Panc1 (cell line): ENCODE measurements around the gene CDYL. TPM values are rescaled to one million over a fixed set of nuclear protein-coding genes. Genes with fewer than 3 reads are reported as not detected.

Source experiments
- ATAC-seq: fragments of 200-7000 bp; cut with Tn5 transposase; 2 replicates; pipeline ENCODE4 v1.9.1; 2020; ENCODE audit warnings: mild to moderate bottlenecking, moderate library complexity
- BruUV-seq: library from RNA; stranded (reverse); fragments of 400-500 nt; replicated peaks from 2 replicates; lab custom pipeline; 2021; lab: Mats Ljungman, UMichigan
- CTCF ChIA-PET: fragments of 300-600 bp; sonication (Branson Sonifier 250); formaldehyde crosslinking; loops from one replicate; lab custom pipeline; 2022; ENCODE audit warnings: antibody characterized with exemption; lab: Charles Lee
- POLR2A ChIA-PET: fragments of 300-600 bp; sonication (Branson Sonifier 250); formaldehyde crosslinking; loops from one replicate; lab custom pipeline; 2022; ENCODE audit warnings: antibody characterized with exemption; lab: Charles Lee
- DNase-seq: peaks from one replicate; pipeline ENCODE4 v3.0.0-alpha.2; 2010; ENCODE audit warnings: low read depth, low spot score
- H3K27ac ChIP-seq: 2 replicates; pipeline ENCODE4 v1.5.1; 2011; ENCODE audit warnings: mild to moderate bottlenecking, low read length, inconsistent platforms
- H3K27me3 ChIP-seq: fragments of 200-500 bp; sonication (Bioruptor generic); 2 replicates; pipeline ENCODE4 v1.6.0; 2014; ENCODE audit warnings: low read length, inconsistent platforms; ENCODE audit not compliant: control insufficient read depth, insufficient read depth
- H3K36me3 ChIP-seq: fragments of 200-500 bp; sonication (Bioruptor generic); 2 replicates; pipeline ENCODE4 v1.5.1; 2014; ENCODE audit warnings: inconsistent platforms, mild to moderate bottlenecking, low read length, moderate library complexity; ENCODE audit not compliant: control insufficient read depth, insufficient read depth
- H3K4me1 ChIP-seq: 2 replicates; pipeline ENCODE4 v1.5.1; 2011; ENCODE audit warnings: inconsistent platforms, mild to moderate bottlenecking, low read length, moderate library complexity; ENCODE audit not compliant: control insufficient read depth, insufficient read depth
- H3K4me3 ChIP-seq, 2 experiments: 2 replicates each; pipeline ENCODE4 v1.5.1; 2011 to 2012; ENCODE audit warnings: low read depth in 2 of 2, low read length in 2 of 2, mild to moderate bottlenecking in 2 of 2, inconsistent platforms in 1 of 2, moderate library complexity in 1 of 2
- H3K9me3 ChIP-seq: fragments of 200-500 bp; sonication (Bioruptor generic); 2 replicates; pipeline ENCODE4 v1.5.1; 2014; ENCODE audit warnings: low read depth, mild to moderate bottlenecking, inconsistent platforms, low read length, moderate library complexity; ENCODE audit not compliant: control insufficient read depth, insufficient read depth
- POLR2AphosphoS5 ChIP-seq: IDR thresholded peaks from 2 replicates; pipeline ENCODE4 v1.6.1; 2012; ENCODE audit warnings: mild to moderate bottlenecking, low read depth, low read length, moderate library complexity
- SIN3A ChIP-seq: IDR thresholded peaks from 2 replicates; pipeline ENCODE4 v1.6.1; 2012; ENCODE audit warnings: low read depth, mild to moderate bottlenecking, low read length, moderate library complexity, borderline replicate concordance; ENCODE audit not compliant: insufficient read depth
- TCF7L2 ChIP-seq: IDR thresholded peaks from 2 replicates; pipeline ENCODE4 v1.6.1; 2011; ENCODE audit warnings: mild to moderate bottlenecking, low read depth, low read length, inconsistent platforms
- in situ Hi-C: cut with HindIII; loops from 2 replicates; pipeline ENCODE4 v1.10.0; 2016; ENCODE audit warnings: low sequenced_read_pairs, low pct_unique_long_range_greater_than_20kb
- intact Hi-C: fragments of 100-400 bp; cut with micrococcal nuclease; formaldehyde crosslinking; loops from one replicate; pipeline ENCODE4 v1.10.0; 2022; ENCODE audit not compliant: unreplicated experiment
- total RNA-seq: library from RNA; stranded (reverse); gene quantifications from one replicate; pipeline ENCODE4 v1.2.1, GENCODE V29; 2021; ENCODE audit not compliant: unreplicated experiment
- TF ChIP-seq, protein P1 (sequence below), 2 experiments: IDR thresholded peaks; 2 replicates each; pipeline ENCODE4 v1.6.1; 2011 to 2012; ENCODE audit warnings: low read depth in 2 of 2, control low read depth in 1 of 2, low read length in 1 of 2, mild to moderate bottlenecking in 1 of 2, moderate library complexity in 1 of 2; ENCODE audit not compliant: insufficient read depth in 1 of 2
- TF ChIP-seq, protein P2 (sequence below): fragments of 450-650 bp; IDR thresholded peaks from 2 replicates; pipeline ENCODE4 v1.5.1; 2017; ENCODE audit warnings: mild to moderate bottlenecking

Gene CDYL
- total RNA-seq, 1 experiment from 2014 or later = 61.4 TPM

DNA sequence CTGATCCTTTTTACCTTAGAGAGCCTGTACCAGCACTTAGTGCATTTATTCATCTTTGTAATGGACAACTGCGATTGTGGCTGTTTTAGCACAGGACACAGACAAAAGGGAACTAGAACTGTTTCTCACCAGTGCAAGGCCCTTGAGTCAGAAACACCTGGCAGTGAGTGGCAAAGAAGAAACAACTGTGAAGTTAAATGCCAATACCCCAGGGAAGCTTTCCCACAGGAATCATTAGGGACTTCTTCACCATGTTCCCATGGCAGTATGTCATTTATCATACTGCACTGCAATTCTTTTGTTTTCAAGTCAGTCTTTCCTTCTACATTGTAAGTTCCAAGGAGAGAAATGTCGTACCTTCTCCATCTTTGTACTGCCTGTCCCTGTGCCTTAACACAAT is 28.6 kb upstream of the CDYL start:
- no peaks in the 10 kb centered on the region for H3K4me1 ChIP-seq
- POLR2A ChIA-PET = no interaction called here
- no peak overlapping the region for H3K27ac ChIP-seq
- no peaks in the 10 kb centered on the region for H3K27me3 ChIP-seq
- in situ Hi-C loops = no loop called here
- no peak for ATAC-seq
- DNase-seq = no peak
- CTCF ChIA-PET = no interaction called here
- H3K4me3 ChIP-seq = no peak overlapping the region
- intact Hi-C loops = no loop called here
- H3K9me3 ChIP-seq = no peaks in the 10 kb centered on the region
- no peaks in the 10 kb centered on the region for H3K36me3 ChIP-seq
- no TSS peak for BruUV-seq
- TF ChIP-seq, protein P1, sequence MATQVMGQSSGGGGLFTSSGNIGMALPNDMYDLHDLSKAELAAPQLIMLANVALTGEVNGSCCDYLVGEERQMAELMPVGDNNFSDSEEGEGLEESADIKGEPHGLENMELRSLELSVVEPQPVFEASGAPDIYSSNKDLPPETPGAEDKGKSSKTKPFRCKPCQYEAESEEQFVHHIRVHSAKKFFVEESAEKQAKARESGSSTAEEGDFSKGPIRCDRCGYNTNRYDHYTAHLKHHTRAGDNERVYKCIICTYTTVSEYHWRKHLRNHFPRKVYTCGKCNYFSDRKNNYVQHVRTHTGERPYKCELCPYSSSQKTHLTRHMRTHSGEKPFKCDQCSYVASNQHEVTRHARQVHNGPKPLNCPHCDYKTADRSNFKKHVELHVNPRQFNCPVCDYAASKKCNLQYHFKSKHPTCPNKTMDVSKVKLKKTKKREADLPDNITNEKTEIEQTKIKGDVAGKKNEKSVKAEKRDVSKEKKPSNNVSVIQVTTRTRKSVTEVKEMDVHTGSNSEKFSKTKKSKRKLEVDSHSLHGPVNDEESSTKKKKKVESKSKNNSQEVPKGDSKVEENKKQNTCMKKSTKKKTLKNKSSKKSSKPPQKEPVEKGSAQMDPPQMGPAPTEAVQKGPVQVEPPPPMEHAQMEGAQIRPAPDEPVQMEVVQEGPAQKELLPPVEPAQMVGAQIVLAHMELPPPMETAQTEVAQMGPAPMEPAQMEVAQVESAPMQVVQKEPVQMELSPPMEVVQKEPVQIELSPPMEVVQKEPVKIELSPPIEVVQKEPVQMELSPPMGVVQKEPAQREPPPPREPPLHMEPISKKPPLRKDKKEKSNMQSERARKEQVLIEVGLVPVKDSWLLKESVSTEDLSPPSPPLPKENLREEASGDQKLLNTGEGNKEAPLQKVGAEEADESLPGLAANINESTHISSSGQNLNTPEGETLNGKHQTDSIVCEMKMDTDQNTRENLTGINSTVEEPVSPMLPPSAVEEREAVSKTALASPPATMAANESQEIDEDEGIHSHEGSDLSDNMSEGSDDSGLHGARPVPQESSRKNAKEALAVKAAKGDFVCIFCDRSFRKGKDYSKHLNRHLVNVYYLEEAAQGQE (IDR thresholded peaks at IDR 0.05; ENCODE audit: insufficient read depth in 1 of 2, low read depth in 2 of 2, low read length in 1 of 2) = no peak
- TF ChIP-seq POLR2AphosphoS5 (no peak), TCF7L2 (no peak), SIN3A (no peak)
- TF ChIP-seq, protein P2, sequence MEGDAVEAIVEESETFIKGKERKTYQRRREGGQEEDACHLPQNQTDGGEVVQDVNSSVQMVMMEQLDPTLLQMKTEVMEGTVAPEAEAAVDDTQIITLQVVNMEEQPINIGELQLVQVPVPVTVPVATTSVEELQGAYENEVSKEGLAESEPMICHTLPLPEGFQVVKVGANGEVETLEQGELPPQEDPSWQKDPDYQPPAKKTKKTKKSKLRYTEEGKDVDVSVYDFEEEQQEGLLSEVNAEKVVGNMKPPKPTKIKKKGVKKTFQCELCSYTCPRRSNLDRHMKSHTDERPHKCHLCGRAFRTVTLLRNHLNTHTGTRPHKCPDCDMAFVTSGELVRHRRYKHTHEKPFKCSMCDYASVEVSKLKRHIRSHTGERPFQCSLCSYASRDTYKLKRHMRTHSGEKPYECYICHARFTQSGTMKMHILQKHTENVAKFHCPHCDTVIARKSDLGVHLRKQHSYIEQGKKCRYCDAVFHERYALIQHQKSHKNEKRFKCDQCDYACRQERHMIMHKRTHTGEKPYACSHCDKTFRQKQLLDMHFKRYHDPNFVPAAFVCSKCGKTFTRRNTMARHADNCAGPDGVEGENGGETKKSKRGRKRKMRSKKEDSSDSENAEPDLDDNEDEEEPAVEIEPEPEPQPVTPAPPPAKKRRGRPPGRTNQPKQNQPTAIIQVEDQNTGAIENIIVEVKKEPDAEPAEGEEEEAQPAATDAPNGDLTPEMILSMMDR = no peak

DNA sequence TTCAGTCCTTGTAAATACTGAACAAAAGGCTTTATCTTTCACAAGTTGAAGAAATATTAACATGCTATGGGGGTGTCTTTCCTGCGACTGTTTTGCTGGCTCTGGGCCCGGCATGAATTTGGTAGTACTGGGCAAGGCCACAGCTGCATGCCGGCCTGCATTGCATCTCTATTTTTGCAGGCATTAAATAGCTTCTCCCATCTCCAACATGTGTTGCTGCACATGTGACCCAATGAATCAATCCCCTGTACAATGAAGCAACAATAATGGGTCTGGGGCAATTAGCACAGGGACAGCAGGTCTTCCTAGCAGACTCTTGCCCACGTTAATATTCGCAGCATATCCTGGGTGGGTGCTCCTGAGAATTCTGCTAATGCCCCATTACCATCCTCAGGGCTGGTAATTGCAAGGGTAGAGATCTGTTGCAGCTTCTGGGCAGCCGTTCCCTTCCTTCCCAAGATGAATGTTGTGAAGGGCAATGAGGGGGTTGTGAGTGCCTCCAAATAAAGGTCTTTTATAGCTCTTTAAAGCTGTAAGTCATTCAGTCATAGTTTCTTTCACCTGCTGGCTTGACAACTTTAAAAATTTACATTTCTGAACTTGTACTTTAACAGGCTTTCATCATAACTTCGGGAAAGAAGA is 24.3 kb upstream of the CDYL start:
- CTCF ChIA-PET = no interaction called here
- intact Hi-C loops (no loop called here), in situ Hi-C loops (no loop called here)
- POLR2A ChIA-PET = no interaction called here
- Histone ChIP-seq H3K4me3 (no peak overlapping the region), H3K36me3 (no peaks in the 10 kb centered on the region), H3K9me3 (no peaks in the 10 kb centered on the region), H3K4me1 (no peaks in the 10 kb centered on the region), H3K27ac (no peak overlapping the region), H3K27me3 (peaks cover 1% of the 10 kb centered on the region; the same call in 1 of the 2 replicates)
- no TSS peak for BruUV-seq
- no peak for DNase-seq
- no peak for ATAC-seq
- TF ChIP-seq POLR2AphosphoS5 (no peak), TCF7L2 (no peak), SIN3A (no peak)
- TF ChIP-seq, protein P1 (IDR thresholded peaks at IDR 0.05; ENCODE audit: insufficient read depth in 1 of 2, low read depth in 2 of 2, low read length in 1 of 2) = no peak
- TF ChIP-seq, protein P2 = no peak
